ENCODE results near the gene CTNND2.

- TF ChIP-seq POLR2A (IDR thresholded peaks at IDR 0.05), result no peak
- TF ChIP-seq CTCF (IDR thresholded peaks at IDR 0.05), result no peak
Observed at GRCh38 chr5:11239261-11240015, 664.8 kb downstream of the CTNND2 start.
